A549 (cell line): Measurements from ENCODE around the gene MAFF. TPM values are rescaled to one million over a fixed set of nuclear protein-coding genes. Genes with fewer than 3 reads are reported as not detected.

ENCODE experiments used
- ATAC-seq, 2 experiments: fragments of 200-7000 bp in 1 of 2; fragments of >200 bp in 1 of 2; cut with Nextera tagmentation in 1 of 2; cut with Tn5 transposase in 1 of 2; 3 replicates each; pipeline versions ENCODE4 v1.8.0 to v1.9.1; 2018 to 2020; ENCODE audit warnings: mild to moderate bottlenecking in 1 of 2, moderate library complexity in 1 of 2
- CTCF ChIA-PET: fragments of 300-600 bp; sonication (Branson Sonifier 250); formaldehyde crosslinking; extraction: SDS; loops from one replicate; lab custom pipeline; 2021; ENCODE audit warnings: antibody characterized with exemption, inconsistent platforms; lab: Yijun Ruan, JAX
- POLR2A ChIA-PET: fragments of 350-600 bp; formaldehyde crosslinking; extraction: SDS; loops from one replicate; lab custom pipeline; 2021; ENCODE audit warnings: antibody characterized with exemption, inconsistent platforms; lab: Yijun Ruan, JAX
- DNase-seq, 2 experiments: peaks; one replicate each; pipeline versions ENCODE4 v3.0.0 to v3.0.0-alpha.2; 2011 to 2016; ENCODE audit warnings: low read depth in 1 of 2, low spot score in 1 of 2
- FAIRE-seq: peaks from 2 replicates; lab custom pipeline; 2011; peaks lifted over from hg19 to GRCh38; lab: Jason Lieb, UNC
- H3K27ac ChIP-seq, 2 experiments: fragments of >200 bp; sonication (Bioruptor Twin); formaldehyde crosslinking; 3 replicates each; pipeline ENCODE4 v1.5.1; 2016 to 2017
- H3K4me1 ChIP-seq: fragments of >200 bp; sonication (Bioruptor Twin); formaldehyde crosslinking; 3 replicates; pipeline ENCODE4 v1.6.1; 2016
- H3K4me2 ChIP-seq: fragments of >200 bp; sonication (Bioruptor Twin); formaldehyde crosslinking; 3 replicates; pipeline ENCODE4 v1.6.1; 2016
- H3K4me3 ChIP-seq: fragments of >200 bp; sonication (Bioruptor Twin); formaldehyde crosslinking; 3 replicates; pipeline ENCODE4 v1.5.1; 2016
- H3K9me3 ChIP-seq: fragments of >200 bp; sonication (Bioruptor Twin); formaldehyde crosslinking; 3 replicates; pipeline ENCODE4 v1.6.1; 2016
- BCL3 ChIP-seq: fragments of >200 bp; sonication (Bioruptor Twin); formaldehyde crosslinking; IDR thresholded peaks from 3 replicates; pipeline ENCODE4 v1.6.1; 2016
- CHD4 ChIP-seq: fragments of 200-600 bp; sonication (generic); IDR thresholded peaks from 2 replicates; pipeline ENCODE4 v1.6.1; 2016; ENCODE audit warnings: antibody characterized with exemption, mild to moderate bottlenecking, borderline replicate concordance
- CTCF ChIP-seq: fragments of >200 bp; sonication (Bioruptor Twin); formaldehyde crosslinking; IDR thresholded peaks from 3 replicates; pipeline ENCODE4 v1.5.1; 2016
- EP300 ChIP-seq, 2 experiments: fragments of >200 bp; sonication (Bioruptor Twin); formaldehyde crosslinking; IDR thresholded peaks; 2 replicates in 1 of 2; 3 replicates in 1 of 2; pipeline ENCODE4 v1.6.1; 2016 to 2017
- HES2 ChIP-seq: fragments of >200 bp; sonication (Bioruptor Twin); formaldehyde crosslinking; IDR thresholded peaks from 2 replicates; pipeline ENCODE4 v1.6.1; 2016
- HMGXB4 ChIP-seq: fragments of 250-450 bp; sonication (Bioruptor Pico); IDR thresholded peaks from 2 replicates; pipeline ENCODE4 v1.5.0; 2021; ENCODE audit warnings: mild to moderate bottlenecking, moderate library complexity, borderline replicate concordance
- JUNB ChIP-seq: fragments of >200 bp; sonication (Bioruptor Twin); formaldehyde crosslinking; IDR thresholded peaks from 2 replicates; pipeline ENCODE4 v1.6.1; 2016
- KDM5A ChIP-seq: fragments of 200-600 bp; sonication (generic); IDR thresholded peaks from 2 replicates; pipeline ENCODE4 v1.6.1; 2016; ENCODE audit warnings: antibody characterized with exemption, mild to moderate bottlenecking
- MAFK ChIP-seq: fragments of 450-650 bp; IDR thresholded peaks from 2 replicates; pipeline ENCODE4 v1.6.1; 2014; ENCODE audit not compliant: partially characterized antibody
- MYC ChIP-seq: IDR thresholded peaks from 2 replicates; pipeline ENCODE4 v1.6.1; 2012; ENCODE audit warnings: mild to moderate bottlenecking, inconsistent platforms, low read length, improper control_type of control experiment, borderline replicate concordance
- PBX3 ChIP-seq: IDR thresholded peaks from 2 replicates; pipeline ENCODE4 v1.6.1; 2012
- POLR2A ChIP-seq: IDR thresholded peaks from 2 replicates; pipeline ENCODE4 v1.6.1; 2012; ENCODE audit warnings: mild to moderate bottlenecking, low read length
- RAD21 ChIP-seq, 2 experiments: fragments of >200 bp in 1 of 2; sonication (Bioruptor Twin) in 1 of 2; formaldehyde crosslinking in 1 of 2; IDR thresholded peaks in 1 of 2; conservative IDR thresholded peaks in 1 of 2; 2 replicates in 1 of 2; 3 replicates in 1 of 2; pipeline ENCODE4 v1.6.1; 2012 to 2018; ENCODE audit warnings: inconsistent platforms in 1 of 2
- REST ChIP-seq: fragments of 200-600 bp; sonication (generic); IDR thresholded peaks from 2 replicates; pipeline ENCODE4 v1.6.1; 2016; ENCODE audit warnings: antibody characterized with exemption, mild to moderate bottlenecking, moderate library complexity
- RFX5 ChIP-seq: fragments of 450-650 bp; IDR thresholded peaks from 2 replicates; pipeline ENCODE4 v1.7.1; 2014; ENCODE audit warnings: antibody characterized with exemption, mild to moderate bottlenecking, moderate library complexity
- SMC3 ChIP-seq: fragments of >200 bp; sonication (Bioruptor Twin); formaldehyde crosslinking; IDR thresholded peaks from 3 replicates; pipeline ENCODE4 v1.6.1; 2018; ENCODE audit warnings: inconsistent platforms
- ZSCAN20 ChIP-seq: fragments of 250-450 bp; sonication (Bioruptor Pico); IDR thresholded peaks from 2 replicates; pipeline ENCODE4 v1.8.0; 2022; ENCODE audit warnings: mild to moderate bottlenecking, moderate library complexity
- WGBS: methylation state at CpG from one replicate; pipeline ENCODE4 v1.1.6; 2017; ENCODE audit errors: missing lambda C conversion rate; 5-methylcytosine and 5-hydroxymethylcytosine counted together
- polyA plus RNA-seq, 4 experiments: library from polyadenylated mRNA; depleted of rRNA in 3 of 4; stranded (reverse); fragments of >200 nt; fragmentation: RNase III in 1 of 4; extraction: RNeasy Plus Mini Kit Qiagen cat#74134 plus additional on column Dnase treatment in 1 of 4; gene quantifications; 2 replicates in 3 of 4; 3 replicates in 1 of 4; pipeline ENCODE4 v1.2.3, GENCODE V29; 2011 to 2017

Gene MAFF
- polyA plus RNA-seq, 2 of the 4 experiments (the other 2 are of a cell fraction): 3.2 to 4.0 TPM

- no peak for FAIRE-seq
- ChIA-PET CTCF (interaction anchor here (1.3 kb wide), 1 partner anchor 19 kb away, joined by 4 read pairs; no protein-coding TSS in a partner anchor), POLR2A (no interaction called here)
Measured at GRCh38 chr22:38249803-38250642, 48.2 kb downstream of the MAFF start.

More at GRCh38 chr22:38249803-38250642, 48.2 kb downstream of the MAFF start:
- Histone ChIP-seq H3K27ac (no peak overlapping the region), H3K4me2 (no peak overlapping the region), H3K4me3 (no peak overlapping the region), H3K4me1 (no peaks in the 10 kb centered on the region), H3K9me3 (no peaks in the 10 kb centered on the region)
- TF ChIP-seq EP300 (IDR thresholded peaks at IDR 0.05): no peak
- TF ChIP-seq PBX3: no peak
- no peak for TF ChIP-seq SMC3
- no peak for TF ChIP-seq HES2
- TF ChIP-seq ZSCAN20 (CRISPR knock-in tag): no peak
- TF ChIP-seq CTCF: no peak
- no peak for TF ChIP-seq MAFK
- no peak for TF ChIP-seq HMGXB4 (CRISPR knock-in tag)
- no peak for TF ChIP-seq JUNB
- no peak for TF ChIP-seq MYC
- no peak for TF ChIP-seq REST
- TF ChIP-seq CHD4: no peak
- TF ChIP-seq RFX5: no peak
- TF ChIP-seq RAD21 (conservative IDR thresholded peaks at IDR 0.05 in 1 of 2, IDR thresholded peaks at IDR 0.05 in 1 of 2): no peak
- TF ChIP-seq KDM5A: no peak
- no peak for TF ChIP-seq BCL3
- no peak for TF ChIP-seq POLR2A
- WGBS: 95% methylated on average over 22 of the region's 25 CpGs
- ATAC-seq (no peak), DNase-seq (no peak)
